ENCODE results near the gene DERL3.

The DERL3 gene

GRCh38 chr22:23829845-23830372 is 8.9 kb downstream of the DERL3 start:
- DNase-seq (ENCODE audit: low read depth), result no peak
- H3K4me3 ChIP-seq (ENCODE audit: low read depth, low read length), result no peak overlapping the region
- no peak for TF ChIP-seq CTCF (IDR thresholded peaks at IDR 0.05; ENCODE audit: low read depth, low read length, missing control alignments)

GRCh38 chr22:23828800-23829680 is 9.8 kb downstream of the DERL3 start:
- no peak for TF ChIP-seq CTCF (IDR thresholded peaks at IDR 0.05; ENCODE audit: low read depth, low read length, missing control alignments)
- H3K4me3 ChIP-seq (ENCODE audit: low read depth, low read length), result no peak overlapping the region
- DNase-seq (ENCODE audit: low read depth), result no peak

- TF ChIP-seq CTCF (IDR thresholded peaks at IDR 0.05; ENCODE audit: low read depth, low read length, missing control alignments), result no peak
- H3K4me3 ChIP-seq (ENCODE audit: low read depth, low read length), result no peak overlapping the region
- DNase-seq (ENCODE audit: low read depth), result no peak
These were observed 11.3 kb downstream of the DERL3 start for GRCh38 chr22:23827351-23827995.

GRCh38 chr22:23826510-23827350 is 12.1 kb downstream of the DERL3 start:
- TF ChIP-seq CTCF (IDR thresholded peaks at IDR 0.05; ENCODE audit: low read depth, low read length, missing control alignments), result no peak
- H3K4me3 ChIP-seq (ENCODE audit: low read depth, low read length), result no peak overlapping the region
- DNase-seq (ENCODE audit: low read depth), result no peak

- no peak for TF ChIP-seq CTCF (IDR thresholded peaks at IDR 0.05; ENCODE audit: low read depth, low read length, missing control alignments)
- no peak overlapping the region for H3K4me3 ChIP-seq (ENCODE audit: low read depth, low read length)
- no peak for DNase-seq (ENCODE audit: low read depth)
These were observed 13.4 kb downstream of the DERL3 start for GRCh38 chr22:23825246-23825905.

Data from GM12864 (cell line).